ENCODE data around the gene PRSS53. TPM values are rescaled to one million over a fixed set of nuclear protein-coding genes. Genes with fewer than 3 reads are reported as not detected.

Gene PRSS53
- polyA plus RNA-seq, 3 donors: 0.17 to 5.1 TPM; not detected in 1

DNA sequence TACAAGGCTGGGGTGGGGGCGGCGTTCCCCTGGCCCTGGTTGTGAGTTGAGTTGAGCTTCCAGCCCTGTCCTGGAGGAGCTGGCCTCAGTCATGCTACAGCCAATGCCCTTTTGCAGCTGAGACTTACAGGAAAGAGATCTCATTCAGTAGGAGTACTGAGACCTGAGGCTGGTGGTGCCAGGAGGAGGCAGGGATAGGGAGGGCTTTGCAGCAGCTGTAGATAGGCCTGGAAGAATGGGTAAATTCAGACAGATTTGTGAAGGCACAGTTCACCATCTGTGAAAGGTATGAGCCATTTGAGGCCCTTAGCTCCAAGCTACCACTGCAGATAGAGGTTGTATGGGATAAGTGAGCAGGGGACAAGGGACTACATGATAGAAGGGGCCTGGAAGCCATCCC lies 49.8 kb downstream of the PRSS53 start:
- Histone ChIP-seq H3K9ac (ENCODE audit: insufficient read depth, low read length, poor library complexity, severe bottlenecking) (no peak overlapping the region), H4K20me1 (ENCODE audit: insufficient read depth, low read length) (peaks cover 22% of the 10 kb centered on the region), H3K4me2 (replicated peaks; ENCODE audit: extremely low read depth, low read length, poor library complexity, severe bottlenecking) (no peak overlapping the region), H3K4me3 (replicated peaks in 1 of 3; ENCODE audit: low read depth in 2 of 3, low read length in 3 of 3) (no peak overlapping the region), H3K27me3 (ENCODE audit: control insufficient read depth in 2 of 2, insufficient read depth in 2 of 2, low read length in 2 of 2) (no peaks in the 10 kb centered on the region), H3K36me3 (replicated peaks in 1 of 2; ENCODE audit: control insufficient read depth in 1 of 2, insufficient read depth in 2 of 2, low read length in 2 of 2) (peaks cover 55 to 66% of the 10 kb centered on the region in 2 donors), H3K27ac (ENCODE audit: low read depth in 1 of 2, low read length in 2 of 2) (no peak overlapping the region), H2AFZ (ENCODE audit: insufficient read depth, low read depth, low read length, poor library complexity, severe bottlenecking) (no peak overlapping the region), H3K9me3 (replicated peaks in 1 of 2; ENCODE audit: control insufficient read depth in 1 of 2, insufficient read depth in 1 of 2, low read length in 2 of 2) (no peaks in the 10 kb centered on the region), H3K79me2 (ENCODE audit: insufficient read depth, low read length) (peaks cover 20% of the 10 kb centered on the region), H3K4me1 (ENCODE audit: control insufficient read depth in 1 of 2, insufficient read depth in 2 of 2, low read length in 2 of 2) (peaks cover 27 to 29% of the 10 kb centered on the region in 2 donors)
- Mint-ChIP-seq H3K4me1 (peaks cover 21% of the 10 kb centered on the region), H3K27me3 (ENCODE audit: low read depth in 3 of 3) (no peaks in the 10 kb centered on the region), H3K27ac (peak overlapping the region in 2 of 7 donors; percentile 70 to 80), H3K9me3 (peaks cover 0 to 3% (median 0%) of the 10 kb centered on the region in 7 donors), H3K36me3 (peaks cover 64 to 74% of the 10 kb centered on the region in 2 donors), H3K4me3 (no peak overlapping the region)
- TF ChIP-seq, protein P1, sequence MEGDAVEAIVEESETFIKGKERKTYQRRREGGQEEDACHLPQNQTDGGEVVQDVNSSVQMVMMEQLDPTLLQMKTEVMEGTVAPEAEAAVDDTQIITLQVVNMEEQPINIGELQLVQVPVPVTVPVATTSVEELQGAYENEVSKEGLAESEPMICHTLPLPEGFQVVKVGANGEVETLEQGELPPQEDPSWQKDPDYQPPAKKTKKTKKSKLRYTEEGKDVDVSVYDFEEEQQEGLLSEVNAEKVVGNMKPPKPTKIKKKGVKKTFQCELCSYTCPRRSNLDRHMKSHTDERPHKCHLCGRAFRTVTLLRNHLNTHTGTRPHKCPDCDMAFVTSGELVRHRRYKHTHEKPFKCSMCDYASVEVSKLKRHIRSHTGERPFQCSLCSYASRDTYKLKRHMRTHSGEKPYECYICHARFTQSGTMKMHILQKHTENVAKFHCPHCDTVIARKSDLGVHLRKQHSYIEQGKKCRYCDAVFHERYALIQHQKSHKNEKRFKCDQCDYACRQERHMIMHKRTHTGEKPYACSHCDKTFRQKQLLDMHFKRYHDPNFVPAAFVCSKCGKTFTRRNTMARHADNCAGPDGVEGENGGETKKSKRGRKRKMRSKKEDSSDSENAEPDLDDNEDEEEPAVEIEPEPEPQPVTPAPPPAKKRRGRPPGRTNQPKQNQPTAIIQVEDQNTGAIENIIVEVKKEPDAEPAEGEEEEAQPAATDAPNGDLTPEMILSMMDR (IDR thresholded peaks at IDR 0.05): no peak
- DNase-seq: no peak
- intact Hi-C loops (cut with micrococcal nuclease): no loop called here
- WGBS (ENCODE audit: insufficient coverage): 100% methylated on average over 2 of the region's 2 CpGs

DNA sequence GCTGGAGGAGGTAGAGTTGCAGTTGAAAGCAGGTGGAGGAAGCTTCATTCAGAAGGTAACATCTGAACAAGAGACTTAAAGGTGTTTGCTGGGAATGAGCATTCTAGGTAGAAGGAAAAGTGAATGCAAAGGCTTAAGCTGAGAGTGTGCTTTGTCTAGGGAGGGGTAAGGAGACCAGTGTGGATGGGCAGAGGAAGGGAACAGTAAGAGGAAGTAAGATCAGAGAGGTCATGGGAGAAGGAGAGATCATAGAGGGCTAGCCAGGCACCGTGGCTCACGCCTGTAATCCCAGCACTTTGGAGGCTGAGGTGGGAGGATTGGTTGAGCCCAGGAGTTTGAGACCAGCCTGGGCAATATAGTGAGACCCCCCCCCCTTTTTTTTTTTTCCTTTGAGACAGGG lies 52.1 kb downstream of the PRSS53 start:
- Mint-ChIP-seq H3K27me3 (ENCODE audit: low read depth in 3 of 3) (peaks cover 0 to 2% (median 2%) of the 10 kb centered on the region in 3 donors), H3K4me1 (peaks cover 32% of the 10 kb centered on the region), H3K4me3 (peak overlapping the region; percentile 32 to 37), H3K36me3 (peaks cover 48 to 55% of the 10 kb centered on the region in 2 donors), H3K27ac (peak overlapping the region; percentile 10 to 91 (median 79)), H3K9me3 (peaks cover 0 to 6% (median 0%) of the 10 kb centered on the region in 7 donors)
- Histone ChIP-seq H3K9ac (ENCODE audit: insufficient read depth, low read length, poor library complexity, severe bottlenecking) (peak overlapping the region; percentile 30), H3K4me2 (replicated peaks; ENCODE audit: extremely low read depth, low read length, poor library complexity, severe bottlenecking) (peak overlapping the region; percentile 28), H3K4me1 (ENCODE audit: control insufficient read depth in 1 of 2, insufficient read depth in 2 of 2, low read length in 2 of 2) (peaks cover 38 to 44% of the 10 kb centered on the region in 2 donors), H3K36me3 (replicated peaks in 1 of 2; ENCODE audit: control insufficient read depth in 1 of 2, insufficient read depth in 2 of 2, low read length in 2 of 2) (peaks cover 37 to 47% of the 10 kb centered on the region in 2 donors), H2AFZ (ENCODE audit: insufficient read depth, low read depth, low read length, poor library complexity, severe bottlenecking) (no peak overlapping the region), H3K27me3 (ENCODE audit: control insufficient read depth in 2 of 2, insufficient read depth in 2 of 2, low read length in 2 of 2) (no peaks in the 10 kb centered on the region), H3K4me3 (replicated peaks in 1 of 3; ENCODE audit: low read depth in 2 of 3, low read length in 3 of 3) (peak overlapping the region in 1 of 3 experiments; percentile 27), H3K27ac (ENCODE audit: low read depth in 1 of 2, low read length in 2 of 2) (peak overlapping the region in 1 of 2 donors; percentile 69), H3K79me2 (ENCODE audit: insufficient read depth, low read length) (peaks cover 27% of the 10 kb centered on the region), H3K9me3 (replicated peaks in 1 of 2; ENCODE audit: control insufficient read depth in 1 of 2, insufficient read depth in 1 of 2, low read length in 2 of 2) (no peaks in the 10 kb centered on the region), H4K20me1 (ENCODE audit: insufficient read depth, low read length) (peaks cover 22% of the 10 kb centered on the region)
- intact Hi-C loops (cut with micrococcal nuclease): no loop called here
- WGBS (ENCODE audit: insufficient coverage): no CpG with 5 or more reads among the region's 2 CpGs
- DNase-seq: peak; percentile 44 to 59 (median 49)
- TF ChIP-seq, protein P1 (IDR thresholded peaks at IDR 0.05): no peak

Data from CD14-positive monocyte (primary cell).